Osteocyte (in vitro differentiated cells): ENCODE measurements around the gene SEMA4D. TPM values are rescaled to one million over a fixed set of nuclear protein-coding genes. Genes with fewer than 3 reads are reported as not detected.

Experiments used
- DNase-seq: peaks from one replicate; pipeline ENCODE4 v3.0.0; 2021; ENCODE audit warnings: mixed read lengths; ENCODE audit not compliant: unreplicated experiment; ENCODE audit errors: extremely low spot score
- H3K27ac Mint-ChIP-seq: one replicate; pipeline ENCODE4 v1.8.0; 2021; ENCODE audit warnings: mild to moderate bottlenecking, mixed read lengths; ENCODE audit not compliant: unreplicated experiment
- H3K27me3 Mint-ChIP-seq: one replicate; pipeline ENCODE4 v1.8.0; 2021; ENCODE audit warnings: mixed read lengths; ENCODE audit not compliant: unreplicated experiment
- H3K36me3 Mint-ChIP-seq: one replicate; pipeline ENCODE4 v1.8.0; 2021; ENCODE audit warnings: mixed read lengths; ENCODE audit not compliant: unreplicated experiment
- H3K4me1 Mint-ChIP-seq: one replicate; pipeline ENCODE4 v1.8.0; 2021; ENCODE audit warnings: mixed read lengths; ENCODE audit not compliant: unreplicated experiment
- H3K4me3 Mint-ChIP-seq: one replicate; pipeline ENCODE4 v1.8.0; 2021; ENCODE audit warnings: mild to moderate bottlenecking, moderate library complexity, mixed read lengths; ENCODE audit not compliant: unreplicated experiment
- H3K9me3 Mint-ChIP-seq: one replicate; pipeline ENCODE4 v1.8.0; 2021; ENCODE audit warnings: mixed read lengths; ENCODE audit not compliant: unreplicated experiment
- total RNA-seq: library from RNA; stranded (reverse); gene quantifications from 2 replicates; pipeline ENCODE4 v1.2.1, GENCODE V29; 2021
- TF ChIP-seq, protein P1 (sequence below): fragments of 200-600 bp; sonication (generic); IDR thresholded peaks from 2 replicates; pipeline ENCODE4 v1.5.0; 2021; ENCODE audit warnings: antibody characterized with exemption, mild to moderate bottlenecking, moderate library complexity

SEMA4D gene
- total RNA-seq, 1 donor from 2014 or later: 2.0 TPM

DNA sequence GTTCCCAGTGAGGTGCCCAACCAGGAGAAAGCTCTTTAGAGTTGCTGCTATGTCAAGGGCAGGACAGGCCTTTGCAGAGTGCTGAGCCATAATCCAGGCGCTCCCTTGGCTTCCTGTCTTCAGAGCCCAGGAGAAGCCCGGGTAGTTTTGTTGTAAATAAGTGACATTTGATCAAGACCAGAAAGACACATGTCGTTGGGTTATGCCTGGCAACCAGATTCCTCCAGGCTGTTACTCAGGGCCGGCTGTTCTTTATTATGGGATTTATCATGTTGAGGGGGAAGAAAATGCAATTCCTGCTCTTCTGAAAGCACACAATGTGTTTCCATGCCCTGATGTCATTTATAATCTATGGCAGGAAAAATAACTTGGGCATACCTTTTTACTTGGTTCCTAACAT is 39.3 kb upstream of the SEMA4D start:
- H3K27me3 Mint-ChIP-seq: peaks cover 12% of the 10 kb centered on the region
- H3K36me3 Mint-ChIP-seq: no peaks in the 10 kb centered on the region
- TF ChIP-seq, protein P1, sequence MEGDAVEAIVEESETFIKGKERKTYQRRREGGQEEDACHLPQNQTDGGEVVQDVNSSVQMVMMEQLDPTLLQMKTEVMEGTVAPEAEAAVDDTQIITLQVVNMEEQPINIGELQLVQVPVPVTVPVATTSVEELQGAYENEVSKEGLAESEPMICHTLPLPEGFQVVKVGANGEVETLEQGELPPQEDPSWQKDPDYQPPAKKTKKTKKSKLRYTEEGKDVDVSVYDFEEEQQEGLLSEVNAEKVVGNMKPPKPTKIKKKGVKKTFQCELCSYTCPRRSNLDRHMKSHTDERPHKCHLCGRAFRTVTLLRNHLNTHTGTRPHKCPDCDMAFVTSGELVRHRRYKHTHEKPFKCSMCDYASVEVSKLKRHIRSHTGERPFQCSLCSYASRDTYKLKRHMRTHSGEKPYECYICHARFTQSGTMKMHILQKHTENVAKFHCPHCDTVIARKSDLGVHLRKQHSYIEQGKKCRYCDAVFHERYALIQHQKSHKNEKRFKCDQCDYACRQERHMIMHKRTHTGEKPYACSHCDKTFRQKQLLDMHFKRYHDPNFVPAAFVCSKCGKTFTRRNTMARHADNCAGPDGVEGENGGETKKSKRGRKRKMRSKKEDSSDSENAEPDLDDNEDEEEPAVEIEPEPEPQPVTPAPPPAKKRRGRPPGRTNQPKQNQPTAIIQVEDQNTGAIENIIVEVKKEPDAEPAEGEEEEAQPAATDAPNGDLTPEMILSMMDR: no peak
- no peak for DNase-seq
- H3K4me3 Mint-ChIP-seq: no peak overlapping the region
- no peaks in the 10 kb centered on the region for H3K9me3 Mint-ChIP-seq
- no peaks in the 10 kb centered on the region for H3K4me1 Mint-ChIP-seq
- no peak overlapping the region for H3K27ac Mint-ChIP-seq

- DNase-seq: no peak
- H3K9me3 Mint-ChIP-seq: no peaks in the 10 kb centered on the region
- H3K4me1 Mint-ChIP-seq: no peaks in the 10 kb centered on the region
- H3K27ac Mint-ChIP-seq: no peak overlapping the region
- H3K36me3 Mint-ChIP-seq: no peaks in the 10 kb centered on the region
- H3K4me3 Mint-ChIP-seq: no peak overlapping the region
- TF ChIP-seq, protein P1: no peak
- peaks cover 11% of the 10 kb centered on the region for H3K27me3 Mint-ChIP-seq
These were observed 38.7 kb upstream of the SEMA4D start for GRCh38 chr9:89536600-89536999.

- H3K4me1 Mint-ChIP-seq: no peaks in the 10 kb centered on the region
- TF ChIP-seq, protein P1: no peak
- no peak overlapping the region for H3K4me3 Mint-ChIP-seq
- H3K9me3 Mint-ChIP-seq: no peaks in the 10 kb centered on the region
- DNase-seq: no peak
- peaks cover 6% of the 10 kb centered on the region for H3K27me3 Mint-ChIP-seq
- H3K27ac Mint-ChIP-seq: no peak overlapping the region
- H3K36me3 Mint-ChIP-seq: no peaks in the 10 kb centered on the region
These were observed 38.2 kb upstream of the SEMA4D start for GRCh38 chr9:89536145-89536574.

DNA sequence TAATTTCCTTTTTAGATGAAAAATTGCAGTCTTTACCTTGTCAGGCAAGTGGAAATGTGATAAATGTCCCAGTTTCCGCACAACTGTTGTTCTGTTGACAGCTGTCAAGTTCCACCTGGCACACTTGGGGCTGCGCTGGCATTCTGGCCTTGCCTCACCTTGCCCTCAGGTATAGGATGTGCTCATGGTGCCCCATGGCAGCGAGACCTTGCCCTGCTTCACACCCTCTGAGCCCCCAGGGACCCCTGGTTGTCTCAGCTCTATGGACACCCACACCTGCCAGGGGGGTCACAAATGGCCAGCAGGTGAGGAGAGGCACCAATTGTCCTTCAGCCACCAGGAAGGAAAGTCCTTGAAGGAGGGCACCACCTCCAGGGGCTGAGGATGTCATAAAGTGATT is 37.5 kb upstream of the SEMA4D start:
- peaks cover 6% of the 10 kb centered on the region for H3K27me3 Mint-ChIP-seq
- H3K27ac Mint-ChIP-seq: no peak overlapping the region
- TF ChIP-seq, protein P1: no peak
- no peak overlapping the region for H3K4me3 Mint-ChIP-seq
- no peaks in the 10 kb centered on the region for H3K36me3 Mint-ChIP-seq
- H3K4me1 Mint-ChIP-seq: no peaks in the 10 kb centered on the region
- DNase-seq: no peak
- H3K9me3 Mint-ChIP-seq: no peaks in the 10 kb centered on the region

GRCh38 chr9:89534515-89535287 is 36.8 kb upstream of the SEMA4D start:
- Mint-ChIP-seq H3K27ac (no peak overlapping the region), H3K9me3 (no peaks in the 10 kb centered on the region), H3K4me3 (no peak overlapping the region), H3K27me3 (peaks cover 6% of the 10 kb centered on the region), H3K4me1 (no peaks in the 10 kb centered on the region), H3K36me3 (no peaks in the 10 kb centered on the region)
- DNase-seq: no peak
- TF ChIP-seq, protein P1: no peak
